GM12872 (cell line): ENCODE data around the gene LRCH2.
A peak's percentile ranks its signal among the peaks of the same experiment; 100 is the strongest.

Experiments used
- CTCF ChIP-seq: IDR thresholded peaks from 3 replicates; pipeline ENCODE4 v1.5.1; 2011; ENCODE audit warnings: low read depth, mild to moderate bottlenecking, low read length, moderate library complexity; ENCODE audit not compliant: insufficient read depth

Gene LRCH2

GRCh38 chrX:115233497-115234455, at the start of gene LRCH2:
LRCH2 (minus strand) TSS chrX:115234096; CDS start chrX:115234041, 55 bp downstream.
- no peak for TF ChIP-seq CTCF

- TF ChIP-seq CTCF: no peak
Measured at GRCh38 chrX:115269051-115269683, 35.3 kb upstream of the LRCH2 start.

GRCh38 chrX:115268421-115268820, 34.5 kb upstream of the LRCH2 start:
- TF ChIP-seq CTCF: peak; percentile 11; the same call in 1 of the 3 replicates

- TF ChIP-seq CTCF: no peak
Measured at GRCh38 chrX:115266300-115266699, 32.4 kb upstream of the LRCH2 start.

- TF ChIP-seq CTCF: no peak
Measured at GRCh38 chrX:115264009-115264408, 30.1 kb upstream of the LRCH2 start.

- TF ChIP-seq CTCF: no peak
Measured at GRCh38 chrX:115261148-115261547, 27.3 kb upstream of the LRCH2 start.

GRCh38 chrX:115260330-115260729, 26.4 kb upstream of the LRCH2 start:
- no peak for TF ChIP-seq CTCF
